GM23338 (cell line): ENCODE measurements around the gene WARS2. TPM values are rescaled to one million over a fixed set of nuclear protein-coding genes. Genes with fewer than 3 reads are reported as not detected.
A peak's percentile ranks its signal among the peaks of the same experiment; 100 is the strongest.

Experiments used
- ATAC-seq: fragments of 200-7000 bp; cut with Tn5 transposase; 3 replicates; pipeline ENCODE4 v1.9.1; 2020
- DNase-seq: peaks from one replicate; pipeline ENCODE4 v3.0.0-alpha.2; 2015; ENCODE audit warnings: low spot score
- H2AFZ ChIP-seq: fragments of 200-600 bp; sonication (generic); 2 replicates; pipeline ENCODE4 v1.8.0; 2016; ENCODE audit warnings: antibody characterized with exemption, mild to moderate bottlenecking, moderate library complexity
- H3F3A ChIP-seq: fragments of 200-600 bp; sonication (generic); replicated peaks from 2 replicates; pipeline ENCODE4 v1.8.0; 2017; ENCODE audit warnings: antibody characterized with exemption, mixed run types, low read depth
- H3K27ac ChIP-seq: fragments of 200-600 bp; sonication (generic); 2 replicates; pipeline ENCODE4 v1.6.1; 2016; ENCODE audit warnings: low read depth
- H3K27me3 ChIP-seq: fragments of 200-600 bp; sonication (generic); 2 replicates; pipeline ENCODE4 v1.8.0; 2016; ENCODE audit warnings: mild to moderate bottlenecking, mixed run types, moderate library complexity; ENCODE audit not compliant: insufficient read depth
- H3K36me3 ChIP-seq: fragments of 200-600 bp; sonication (generic); 2 replicates; pipeline ENCODE4 v1.8.0; 2016; ENCODE audit warnings: mild to moderate bottlenecking; ENCODE audit not compliant: insufficient read depth
- H3K4me1 ChIP-seq: fragments of 200-600 bp; sonication (generic); 2 replicates; pipeline ENCODE4 v1.8.0; 2016; ENCODE audit warnings: mild to moderate bottlenecking, moderate library complexity; ENCODE audit not compliant: insufficient read depth
- H3K4me2 ChIP-seq: fragments of 200-600 bp; sonication (generic); 2 replicates; pipeline ENCODE4 v1.7.1; 2017; ENCODE audit warnings: mixed run types
- H3K4me3 ChIP-seq: fragments of 200-600 bp; sonication (generic); 2 replicates; pipeline ENCODE4 v1.6.1; 2016; ENCODE audit warnings: mixed run types
- H3K79me2 ChIP-seq: fragments of 200-600 bp; sonication (generic); replicated peaks from 2 replicates; pipeline ENCODE4 v1.8.0; 2017; ENCODE audit warnings: mild to moderate bottlenecking; ENCODE audit not compliant: insufficient read depth
- H3K9me2 ChIP-seq: fragments of 200-600 bp; sonication (generic); 2 replicates; pipeline ENCODE4 v1.8.0; 2017; ENCODE audit not compliant: insufficient read depth
- H4K20me1 ChIP-seq: fragments of 200-600 bp; sonication (generic); replicated peaks from 2 replicates; pipeline ENCODE4 v1.8.0; 2017; ENCODE audit warnings: mild to moderate bottlenecking; ENCODE audit not compliant: insufficient read depth
- H3K27ac Mint-ChIP-seq: 2 replicates; pipeline ENCODE4 v1.8.0; 2020; ENCODE audit warnings: inconsistent platforms, mild to moderate bottlenecking, moderate library complexity, mixed read lengths
- H3K27me3 Mint-ChIP-seq: 3 replicates; pipeline ENCODE4 v1.8.0; 2022; ENCODE audit warnings: low read depth, mild to moderate bottlenecking, moderate library complexity, mixed read lengths, inconsistent platforms; ENCODE audit not compliant: insufficient read depth, poor library complexity
- H3K36me3 Mint-ChIP-seq: 3 replicates; pipeline ENCODE4 v1.8.0; 2021; ENCODE audit warnings: low read depth, mild to moderate bottlenecking, inconsistent platforms, moderate library complexity, mixed read lengths
- H3K4me1 Mint-ChIP-seq: 3 replicates; pipeline ENCODE4 v1.8.0; 2020; ENCODE audit warnings: mild to moderate bottlenecking, inconsistent platforms, mixed read lengths
- H3K4me3 Mint-ChIP-seq: 3 replicates; pipeline ENCODE4 v1.8.0; 2021; ENCODE audit warnings: moderate library complexity, mild to moderate bottlenecking, inconsistent platforms, mixed read lengths
- H3K9me3 Mint-ChIP-seq: 3 replicates; pipeline ENCODE4 v1.8.0; 2020; ENCODE audit warnings: moderate library complexity, mild to moderate bottlenecking, inconsistent platforms, mixed read lengths
- CREB1 ChIP-seq: fragments of 250-450 bp; sonication (Bioruptor Pico); IDR thresholded peaks from 2 replicates; pipeline ENCODE4 v1.5.0; 2020; ENCODE audit warnings: low read depth, mild to moderate bottlenecking, moderate library complexity
- CTCF ChIP-seq, 2 experiments: fragments of 200-600 bp in 1 of 2; sonication (generic) in 1 of 2; conservative IDR thresholded peaks; 2 replicates each; pipeline versions ENCODE4 v1.5.1 to v1.6.1; 2016 to 2017; ENCODE audit warnings: antibody characterized with exemption in 2 of 2, low read depth in 2 of 2, mild to moderate bottlenecking in 2 of 2, moderate library complexity in 1 of 2
- ETS1 ChIP-seq: IDR thresholded peaks from 2 replicates; pipeline ENCODE4 v1.6.1; 2016; ENCODE audit warnings: antibody characterized with exemption
- EZH2 ChIP-seq: fragments of 200-600 bp; sonication (generic); IDR thresholded peaks from one replicate; pipeline ENCODE4 v1.8.0; 2017; ENCODE audit warnings: antibody characterized with exemption, mild to moderate bottlenecking, low read depth; ENCODE audit not compliant: unreplicated experiment
- EZH2phosphoT487 ChIP-seq: fragments of 200-600 bp; sonication (generic); IDR thresholded peaks from one replicate; pipeline ENCODE4 v1.8.1; 2018; ENCODE audit warnings: antibody characterized with exemption; ENCODE audit not compliant: unreplicated experiment
- JUNB ChIP-seq: IDR thresholded peaks from one replicate; pipeline ENCODE4 v1.6.1; 2016; ENCODE audit warnings: antibody characterized with exemption; ENCODE audit not compliant: unreplicated experiment
- NANOG ChIP-seq: IDR thresholded peaks from 2 replicates; pipeline ENCODE4 v1.6.1; 2016; ENCODE audit warnings: antibody characterized with exemption, borderline replicate concordance
- POLR2AphosphoS5 ChIP-seq: IDR thresholded peaks from 2 replicates; pipeline ENCODE4 v1.6.1; 2016; ENCODE audit warnings: antibody characterized with exemption, low read depth
- STAT1 ChIP-seq: IDR thresholded peaks from one replicate; pipeline ENCODE4 v1.6.1; 2016; ENCODE audit warnings: antibody characterized with exemption; ENCODE audit not compliant: unreplicated experiment
- ZNF114 ChIP-seq: fragments of 250-450 bp; sonication (Bioruptor Pico); IDR thresholded peaks from 2 replicates; pipeline ENCODE4 v1.5.0; 2020; ENCODE audit warnings: mild to moderate bottlenecking, moderate library complexity
- ZNF331 ChIP-seq: fragments of 250-450 bp; sonication (Bioruptor Pico); IDR thresholded peaks from 2 replicates; pipeline ENCODE4 v1.5.0; 2020; ENCODE audit warnings: low read depth, mild to moderate bottlenecking, moderate library complexity
- ZNF462 ChIP-seq: fragments of 250-450 bp; sonication (Bioruptor Pico); IDR thresholded peaks from 2 replicates; pipeline ENCODE4 v1.5.0; 2020; ENCODE audit warnings: mild to moderate bottlenecking, moderate library complexity
- polyA plus RNA-seq: library from polyadenylated mRNA; unstranded; fragments of >200 nt; fragmentation: Nextera tagmentation; extraction: Ambion mirVana; gene quantifications from 2 replicates; pipeline ENCODE4 v1.2.1, GENCODE V29; 2016
- total RNA-seq: library from RNA; depleted of rRNA; stranded (reverse); fragments of >200 nt; shearing (Covaris generic); gene quantifications from 2 replicates; pipeline ENCODE4 v1.2.3, GENCODE V29; 2014

Gene WARS2
- total and polyA plus RNA-seq, 2 experiments from 2014 or later, result 6.4 to 12.6 TPM

- no peaks in the 10 kb centered on the region for H3K9me2 ChIP-seq
- Mint-ChIP-seq H3K4me1 (no peaks in the 10 kb centered on the region), H3K9me3 (no peaks in the 10 kb centered on the region), H3K36me3 (peaks cover 3% of the 10 kb centered on the region; the same call in 1 of the 3 replicates), H3K4me3 (no peak overlapping the region), H3K27ac (no peak overlapping the region), H3K27me3 (no peaks in the 10 kb centered on the region)
- H3K4me3 ChIP-seq, result no peak overlapping the region
- DNase-seq, result no peak
- H2AFZ ChIP-seq, result no peak overlapping the region
- H3K27ac ChIP-seq, result no peak overlapping the region
- no peaks in the 10 kb centered on the region for H3K79me2 ChIP-seq
- H3K36me3 ChIP-seq, result no peaks in the 10 kb centered on the region
- H3F3A ChIP-seq, result no peaks in the 10 kb centered on the region
- no peaks in the 10 kb centered on the region for H3K27me3 ChIP-seq
- no peaks in the 10 kb centered on the region for H3K4me1 ChIP-seq
- no peak for ATAC-seq
- H4K20me1 ChIP-seq, result no peaks in the 10 kb centered on the region
- TF ChIP-seq ZNF114 (CRISPR knock-in tag) (no peak), EZH2 (no peak)
- H3K4me2 ChIP-seq, result no peak overlapping the region
Measured at GRCh38 chr1:119071321-119071720, 69.1 kb downstream of the WARS2 start.

- no peaks in the 10 kb centered on the region for H3K9me3 Mint-ChIP-seq
- ATAC-seq, result no peak
- no peaks in the 10 kb centered on the region for H4K20me1 ChIP-seq
- TF ChIP-seq POLR2AphosphoS5 (no peak), ZNF331 (no peak), STAT1 (no peak), CREB1 (CRISPR knock-in tag) (no peak), ZNF114 (CRISPR knock-in tag) (no peak), CTCF (conservative IDR thresholded peaks at IDR 0.05; ENCODE audit: low read depth in 2 of 2) (no peak), JUNB (no peak), EZH2phosphoT487 (no peak), NANOG (no peak), ZNF462 (CRISPR knock-in tag) (no peak), EZH2 (no peak), ETS1 (no peak)
Measured at GRCh38 chr1:119069682-119070081, 70.8 kb downstream of the WARS2 start.

More at GRCh38 chr1:119069682-119070081, 70.8 kb downstream of the WARS2 start:
- Histone ChIP-seq H2AFZ (no peak overlapping the region), H3K4me3 (no peak overlapping the region), H3K79me2 (no peaks in the 10 kb centered on the region), H3K27ac (no peak overlapping the region), H3K9me2 (no peaks in the 10 kb centered on the region), H3K27me3 (no peaks in the 10 kb centered on the region), H3F3A (no peaks in the 10 kb centered on the region), H3K36me3 (no peaks in the 10 kb centered on the region), H3K4me1 (no peaks in the 10 kb centered on the region), H3K4me2 (no peak overlapping the region)
- H3K4me1 Mint-ChIP-seq, result no peaks in the 10 kb centered on the region
- no peak for DNase-seq
- H3K27me3 Mint-ChIP-seq, result no peaks in the 10 kb centered on the region
- H3K36me3 Mint-ChIP-seq, result peaks cover 3% of the 10 kb centered on the region; the same call in 1 of the 3 replicates
- no peak overlapping the region for H3K4me3 Mint-ChIP-seq
- peak overlapping the region; percentile 21; the same call in 1 of the 2 replicates for H3K27ac Mint-ChIP-seq
